Measurements from ENCODE around the gene RPN1.

Gene RPN1

DNA sequence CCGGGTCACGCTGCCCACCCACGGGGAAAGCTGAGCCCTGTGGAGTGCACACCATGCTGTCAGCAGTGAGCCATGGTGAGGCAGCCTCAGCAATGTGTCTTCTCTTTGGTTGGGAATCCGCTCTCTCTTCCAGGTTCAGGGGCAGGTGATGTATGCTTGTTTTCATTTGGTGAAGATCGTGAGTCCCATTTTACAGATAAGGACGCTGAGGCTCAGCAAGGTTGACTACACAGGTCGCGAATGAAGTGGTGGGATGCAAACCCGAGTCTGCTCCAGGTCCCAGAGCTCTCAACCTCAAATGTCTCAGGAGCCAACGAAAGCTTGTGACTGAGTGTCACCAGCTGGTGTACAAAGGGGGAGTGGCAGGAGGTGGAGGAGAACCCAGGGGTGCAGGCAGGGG lies 74.3 kb downstream of the RPN1 start:
- DNase-seq = no peak

DNA sequence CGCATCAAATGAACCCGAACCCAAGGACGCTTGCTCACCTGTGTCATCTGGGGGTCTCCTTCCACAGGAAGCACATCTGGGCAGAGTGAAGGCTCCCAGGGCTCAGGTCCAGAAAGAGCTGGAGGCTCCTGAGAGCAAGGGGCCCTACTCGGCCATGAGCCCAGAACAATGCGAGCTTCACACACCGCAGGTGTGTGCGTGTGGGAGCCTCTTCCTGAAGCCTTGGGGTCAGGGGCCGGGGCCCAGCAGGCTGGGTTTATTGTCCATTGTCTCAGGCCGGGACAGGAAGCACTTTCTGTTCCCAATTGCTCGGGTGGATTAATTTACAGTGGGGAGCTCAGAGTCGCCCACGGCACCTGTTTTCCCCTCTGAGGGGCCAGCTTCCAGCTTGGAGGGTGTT lies 74.8 kb downstream of the RPN1 start:
- DNase-seq = no peak

DNA sequence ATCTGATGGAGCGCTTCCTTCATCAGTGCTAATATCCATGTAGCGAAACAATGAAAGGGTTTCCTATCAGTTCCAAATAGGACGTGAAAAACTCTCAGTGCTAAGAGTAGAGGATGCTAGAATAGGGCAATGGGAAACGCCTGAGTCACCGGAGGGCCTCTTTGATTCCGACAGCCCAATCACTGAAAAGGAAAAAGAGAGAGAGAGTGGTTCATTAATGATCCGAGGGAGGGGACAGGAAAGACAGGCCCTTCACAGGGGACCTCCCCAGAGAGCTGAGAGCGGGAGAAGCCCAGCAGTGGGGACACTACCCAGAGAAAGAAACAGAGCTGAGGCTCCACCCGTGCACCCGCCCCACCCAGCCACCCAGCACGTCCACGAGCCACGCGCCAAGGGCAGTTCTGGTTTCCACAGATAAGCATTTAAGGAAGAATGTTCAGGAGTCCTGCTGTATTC lies 76.9 kb downstream of the RPN1 start:
- DNase-seq = no peak

DNA sequence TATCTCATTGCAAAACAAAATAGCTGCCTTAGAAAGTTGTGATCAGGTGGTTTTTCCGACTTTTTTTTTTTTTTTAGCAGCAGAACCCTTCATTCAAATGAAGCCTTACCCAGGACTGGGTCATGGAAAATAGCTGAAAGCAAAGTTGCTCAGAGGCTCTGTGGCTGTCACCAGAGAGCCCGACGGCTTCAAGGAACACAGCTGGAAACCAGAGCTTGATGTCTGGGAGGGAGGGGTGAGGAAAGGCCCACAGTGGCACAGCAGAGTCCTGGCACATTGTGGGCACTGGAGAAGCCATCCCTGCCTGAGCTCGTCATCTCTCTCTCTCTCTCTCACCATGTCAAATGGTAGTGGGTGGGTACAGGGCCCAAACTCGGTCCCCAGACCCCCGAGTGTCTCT lies 77.5 kb downstream of the RPN1 start:
- no peak for DNase-seq

DNA sequence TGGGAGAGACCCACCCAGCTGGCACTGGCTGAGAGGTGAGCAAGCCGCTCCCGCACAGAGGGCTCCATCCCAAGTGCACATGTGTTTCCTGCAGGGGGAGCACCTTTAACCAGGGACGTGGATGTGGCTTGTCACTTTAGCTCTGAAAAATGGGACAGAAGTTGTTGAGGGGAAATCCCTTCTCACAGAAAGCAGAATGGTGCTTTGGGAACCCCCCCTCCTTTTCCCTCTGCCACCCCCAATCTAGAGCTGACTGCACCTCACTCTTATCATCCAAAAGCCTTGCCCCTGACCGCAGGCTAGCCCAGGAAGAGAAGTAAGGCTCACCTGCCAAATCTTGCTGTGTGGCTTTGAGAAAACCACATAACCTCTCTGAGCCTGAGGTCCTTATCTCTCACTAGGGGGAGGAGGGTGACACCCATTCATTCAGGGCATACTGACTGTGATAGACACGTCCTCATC lies 77.9 kb downstream of the RPN1 start:
- no peak for DNase-seq

DNA sequence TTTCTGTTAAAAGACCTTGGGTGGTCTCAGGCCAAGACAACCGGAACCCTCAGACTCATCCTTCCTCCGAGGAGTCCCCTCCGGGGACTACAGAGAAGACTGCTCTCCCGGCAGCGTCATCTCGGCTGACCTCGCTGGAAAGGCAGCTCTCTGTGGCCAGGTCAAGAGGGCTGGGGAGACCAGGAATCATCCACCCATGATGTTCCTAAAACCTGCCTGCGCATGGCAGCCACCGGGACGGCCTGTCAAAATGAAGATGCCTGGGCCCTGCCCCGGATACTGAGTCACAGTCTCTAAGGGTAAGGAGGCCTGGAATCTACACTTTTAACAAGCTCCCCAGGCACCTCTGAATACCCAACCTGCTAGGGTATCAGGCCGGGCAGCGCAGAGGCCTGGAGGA lies 78.6 kb downstream of the RPN1 start:
- no peak for DNase-seq
